ENCODE results near the gene TNIK.
A peak's percentile ranks its signal among the peaks of the same experiment; 100 is the strongest.

Gene TNIK

GRCh38 chr3:171058873-171059603 lies 401.2 kb downstream of the TNIK start:
- H3K14ac ChIP-seq (ENCODE audit: low read length in 2 of 2) = no peak overlapping the region
- H3K9me3 ChIP-seq (ENCODE audit: control insufficient read depth, low read length) = no peaks in the 10 kb centered on the region

GRCh38 chr3:171058058-171058457 lies 402.1 kb downstream of the TNIK start:
- no peak overlapping the region for H3K4me2 ChIP-seq (ENCODE audit: low read length, poor library complexity, severe bottlenecking)
- H3K9ac ChIP-seq (ENCODE audit: low read length) = no peak overlapping the region
- no peak overlapping the region for H2AFZ ChIP-seq (ENCODE audit: low read depth, low read length)
- H3K18ac ChIP-seq (ENCODE audit: low read depth in 1 of 2, low read length in 2 of 2) = no peak overlapping the region
- WGBS = no CpG with 5 or more reads among the region's 1 CpG
- H4K8ac ChIP-seq (ENCODE audit: low read length) = no peak overlapping the region
- H2AK5ac ChIP-seq (ENCODE audit: low read length, severe bottlenecking) = no peak overlapping the region
- H3K27me3 ChIP-seq (ENCODE audit: control insufficient read depth in 1 of 2, insufficient read depth in 1 of 2, low read length in 2 of 2) = no peaks in the 10 kb centered on the region
- H3K36me3 ChIP-seq (ENCODE audit: control insufficient read depth in 1 of 2, insufficient read depth in 2 of 2, low read depth in 1 of 2, low read length in 2 of 2) = no peaks in the 10 kb centered on the region
- no peak overlapping the region for H2BK15ac ChIP-seq (ENCODE audit: low read depth, poor library complexity, severe bottlenecking)
- H3K4ac ChIP-seq (ENCODE audit: low read depth in 1 of 2, low read length in 2 of 2) = no peak overlapping the region
- H3K9me3 ChIP-seq (ENCODE audit: control insufficient read depth, low read length) = no peaks in the 10 kb centered on the region
- H3K27ac ChIP-seq (ENCODE audit: low read length, poor library complexity, severe bottlenecking) = no peak overlapping the region
- no peaks in the 10 kb centered on the region for H3K79me1 ChIP-seq (replicated peaks; ENCODE audit: low read length, poor library complexity, severe bottlenecking)
- DNase-seq = no peak
- no peak overlapping the region for H3K23ac ChIP-seq (ENCODE audit: low read length in 2 of 2)
- H3K4me3 ChIP-seq (ENCODE audit: insufficient read depth in 1 of 2, low read depth in 1 of 2, low read length in 2 of 2) = no peak overlapping the region
- no peak overlapping the region for H3K14ac ChIP-seq (ENCODE audit: low read length in 2 of 2)
- H2BK5ac ChIP-seq (ENCODE audit: low read depth, low read length, poor library complexity, severe bottlenecking) = no peak overlapping the region
- no peak overlapping the region for H2BK120ac ChIP-seq (ENCODE audit: low read depth, low read length)
- no peak overlapping the region for H4K91ac ChIP-seq (ENCODE audit: low read length)
- H2BK12ac ChIP-seq (ENCODE audit: low read length in 2 of 2) = no peak overlapping the region
- peaks cover 6% of the 10 kb centered on the region for H3K4me1 ChIP-seq (ENCODE audit: control insufficient read depth, insufficient read depth, low read depth, low read length)

More at GRCh38 chr3:171058873-171059603, 401.2 kb downstream of the TNIK start:
- H3K4me3 ChIP-seq (ENCODE audit: insufficient read depth in 1 of 2, low read depth in 1 of 2, low read length in 2 of 2) = no peak overlapping the region
- H3K36me3 ChIP-seq (ENCODE audit: control insufficient read depth in 1 of 2, insufficient read depth in 2 of 2, low read depth in 1 of 2, low read length in 2 of 2) = peaks cover 3 to 7% of the 10 kb centered on the region in 2 experiments
- no peak overlapping the region for H4K91ac ChIP-seq (ENCODE audit: low read length)
- H3K4me2 ChIP-seq (ENCODE audit: low read length, poor library complexity, severe bottlenecking) = no peak overlapping the region
- H3K9ac ChIP-seq (ENCODE audit: low read length) = no peak overlapping the region
- H2BK5ac ChIP-seq (ENCODE audit: low read depth, low read length, poor library complexity, severe bottlenecking) = no peak overlapping the region
- H3K23ac ChIP-seq (ENCODE audit: low read length in 2 of 2) = no peak overlapping the region
- no peak overlapping the region for H2AK5ac ChIP-seq (ENCODE audit: low read length, severe bottlenecking)
- no peak overlapping the region for H3K27ac ChIP-seq (ENCODE audit: low read length, poor library complexity, severe bottlenecking)
- no peaks in the 10 kb centered on the region for H3K79me1 ChIP-seq (replicated peaks; ENCODE audit: low read length, poor library complexity, severe bottlenecking)
- no peaks in the 10 kb centered on the region for H3K27me3 ChIP-seq (ENCODE audit: control insufficient read depth in 1 of 2, insufficient read depth in 1 of 2, low read length in 2 of 2)
- H2BK15ac ChIP-seq (ENCODE audit: low read depth, poor library complexity, severe bottlenecking) = no peak overlapping the region
- no peak overlapping the region for H2AFZ ChIP-seq (ENCODE audit: low read depth, low read length)
- H3K18ac ChIP-seq (ENCODE audit: low read depth in 1 of 2, low read length in 2 of 2) = no peak overlapping the region
- no peak overlapping the region for H4K8ac ChIP-seq (ENCODE audit: low read length)
- no peak for DNase-seq
- no peak overlapping the region for H2BK12ac ChIP-seq (ENCODE audit: low read length in 2 of 2)
- H2BK120ac ChIP-seq (ENCODE audit: low read depth, low read length) = no peak overlapping the region
- no peak overlapping the region for H3K4ac ChIP-seq (ENCODE audit: low read depth in 1 of 2, low read length in 2 of 2)
- peaks cover 6% of the 10 kb centered on the region for H3K4me1 ChIP-seq (ENCODE audit: control insufficient read depth, insufficient read depth, low read depth, low read length)

GRCh38 chr3:171057072-171057471 lies 403.1 kb downstream of the TNIK start:
- Histone ChIP-seq H3K4me2 (ENCODE audit: low read length, poor library complexity, severe bottlenecking) (no peak overlapping the region), H2BK15ac (ENCODE audit: low read depth, poor library complexity, severe bottlenecking) (no peak overlapping the region), H3K4ac (ENCODE audit: low read depth in 1 of 2, low read length in 2 of 2) (no peak overlapping the region), H2BK12ac (ENCODE audit: low read length in 2 of 2) (no peak overlapping the region), H3K4me3 (ENCODE audit: insufficient read depth in 1 of 2, low read depth in 1 of 2, low read length in 2 of 2) (no peak overlapping the region), H3K79me1 (replicated peaks; ENCODE audit: low read length, poor library complexity, severe bottlenecking) (no peaks in the 10 kb centered on the region), H3K36me3 (ENCODE audit: control insufficient read depth in 1 of 2, insufficient read depth in 2 of 2, low read depth in 1 of 2, low read length in 2 of 2) (no peaks in the 10 kb centered on the region), H3K4me1 (ENCODE audit: control insufficient read depth, insufficient read depth, low read depth, low read length) (peaks cover 6% of the 10 kb centered on the region), H2BK120ac (ENCODE audit: low read depth, low read length) (no peak overlapping the region), H3K27me3 (ENCODE audit: control insufficient read depth in 1 of 2, insufficient read depth in 1 of 2, low read length in 2 of 2) (no peaks in the 10 kb centered on the region), H3K18ac (ENCODE audit: low read depth in 1 of 2, low read length in 2 of 2) (no peak overlapping the region), H2BK5ac (ENCODE audit: low read depth, low read length, poor library complexity, severe bottlenecking) (no peak overlapping the region), H2AFZ (ENCODE audit: low read depth, low read length) (no peak overlapping the region), H4K91ac (ENCODE audit: low read length) (no peak overlapping the region), H3K23ac (ENCODE audit: low read length in 2 of 2) (no peak overlapping the region), H3K27ac (ENCODE audit: low read length, poor library complexity, severe bottlenecking) (peak overlapping the region; percentile 71), H2AK5ac (ENCODE audit: low read length, severe bottlenecking) (peak overlapping the region; percentile 32), H3K9ac (ENCODE audit: low read length) (no peak overlapping the region), H3K9me3 (ENCODE audit: control insufficient read depth, low read length) (no peaks in the 10 kb centered on the region), H3K14ac (ENCODE audit: low read length in 2 of 2) (no peak overlapping the region), H4K8ac (ENCODE audit: low read length) (no peak overlapping the region)
- DNase-seq = no peak
- WGBS = 88% methylated on average over 1 of the region's 1 CpG

DNA sequence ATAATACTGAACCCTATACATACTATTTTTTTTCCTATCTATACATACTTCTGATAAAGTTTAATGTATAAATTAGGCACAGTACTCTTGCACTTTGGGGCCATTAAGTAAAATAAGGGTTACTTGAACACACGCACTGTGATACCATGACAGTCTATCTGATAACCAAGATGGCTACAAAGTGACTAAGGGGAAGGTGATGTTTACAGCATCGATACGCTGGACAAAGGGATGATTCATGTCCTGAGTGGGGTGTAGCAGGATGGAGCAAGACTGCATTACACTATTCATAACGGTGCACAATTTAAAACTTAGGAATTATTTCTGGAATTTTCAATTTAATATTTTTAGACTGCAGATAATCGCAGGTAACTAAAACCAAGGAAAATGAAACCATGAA lies 403.7 kb downstream of the TNIK start:
- Histone ChIP-seq H3K79me1 (replicated peaks; ENCODE audit: low read length, poor library complexity, severe bottlenecking) (no peaks in the 10 kb centered on the region), H3K14ac (ENCODE audit: low read length in 2 of 2) (no peak overlapping the region), H3K4me3 (ENCODE audit: insufficient read depth in 1 of 2, low read depth in 1 of 2, low read length in 2 of 2) (no peak overlapping the region), H3K9ac (ENCODE audit: low read length) (no peak overlapping the region), H3K27me3 (ENCODE audit: control insufficient read depth in 1 of 2, insufficient read depth in 1 of 2, low read length in 2 of 2) (no peaks in the 10 kb centered on the region), H4K8ac (ENCODE audit: low read length) (no peak overlapping the region), H2BK120ac (ENCODE audit: low read depth, low read length) (no peak overlapping the region), H2BK15ac (ENCODE audit: low read depth, poor library complexity, severe bottlenecking) (no peak overlapping the region), H3K4me1 (ENCODE audit: control insufficient read depth, insufficient read depth, low read depth, low read length) (peaks cover 6% of the 10 kb centered on the region), H4K91ac (ENCODE audit: low read length) (no peak overlapping the region), H2AK5ac (ENCODE audit: low read length, severe bottlenecking) (no peak overlapping the region), H3K18ac (ENCODE audit: low read depth in 1 of 2, low read length in 2 of 2) (no peak overlapping the region), H2BK5ac (ENCODE audit: low read depth, low read length, poor library complexity, severe bottlenecking) (no peak overlapping the region), H2AFZ (ENCODE audit: low read depth, low read length) (no peak overlapping the region), H3K23ac (ENCODE audit: low read length in 2 of 2) (no peak overlapping the region), H3K4me2 (ENCODE audit: low read length, poor library complexity, severe bottlenecking) (no peak overlapping the region), H3K4ac (ENCODE audit: low read depth in 1 of 2, low read length in 2 of 2) (no peak overlapping the region), H3K36me3 (ENCODE audit: control insufficient read depth in 1 of 2, insufficient read depth in 2 of 2, low read depth in 1 of 2, low read length in 2 of 2) (no peaks in the 10 kb centered on the region), H2BK12ac (ENCODE audit: low read length in 2 of 2) (no peak overlapping the region), H3K9me3 (ENCODE audit: control insufficient read depth, low read length) (no peaks in the 10 kb centered on the region), H3K27ac (ENCODE audit: low read length, poor library complexity, severe bottlenecking) (peak overlapping the region; percentile 84)
- DNase-seq = peak; percentile 37
- 54% methylated on average over 4 of the region's 5 CpGs for WGBS
